Panc1 (cell line): ENCODE data around the gene KDM4B. TPM values are rescaled to one million over a fixed set of nuclear protein-coding genes. Genes with fewer than 3 reads are reported as not detected.

ENCODE experiments used
- ATAC-seq: fragments of 200-7000 bp; cut with Tn5 transposase; 2 replicates; pipeline ENCODE4 v1.9.1; 2020; ENCODE audit warnings: mild to moderate bottlenecking, moderate library complexity
- BruUV-seq: library from RNA; stranded (reverse); fragments of 400-500 nt; replicated peaks from 2 replicates; lab custom pipeline; 2021; lab: Mats Ljungman, UMichigan
- CTCF ChIA-PET: fragments of 300-600 bp; sonication (Branson Sonifier 250); formaldehyde crosslinking; loops from one replicate; lab custom pipeline; 2022; ENCODE audit warnings: antibody characterized with exemption; lab: Charles Lee
- POLR2A ChIA-PET: fragments of 300-600 bp; sonication (Branson Sonifier 250); formaldehyde crosslinking; loops from one replicate; lab custom pipeline; 2022; ENCODE audit warnings: antibody characterized with exemption; lab: Charles Lee
- DNase-seq: peaks from one replicate; pipeline ENCODE4 v3.0.0-alpha.2; 2010; ENCODE audit warnings: low read depth, low spot score
- H3K27ac ChIP-seq: 2 replicates; pipeline ENCODE4 v1.5.1; 2011; ENCODE audit warnings: mild to moderate bottlenecking, low read length, inconsistent platforms
- H3K27me3 ChIP-seq: fragments of 200-500 bp; sonication (Bioruptor generic); 2 replicates; pipeline ENCODE4 v1.6.0; 2014; ENCODE audit warnings: low read length, inconsistent platforms; ENCODE audit not compliant: control insufficient read depth, insufficient read depth
- H3K36me3 ChIP-seq: fragments of 200-500 bp; sonication (Bioruptor generic); 2 replicates; pipeline ENCODE4 v1.5.1; 2014; ENCODE audit warnings: inconsistent platforms, mild to moderate bottlenecking, low read length, moderate library complexity; ENCODE audit not compliant: control insufficient read depth, insufficient read depth
- H3K4me1 ChIP-seq: 2 replicates; pipeline ENCODE4 v1.5.1; 2011; ENCODE audit warnings: inconsistent platforms, mild to moderate bottlenecking, low read length, moderate library complexity; ENCODE audit not compliant: control insufficient read depth, insufficient read depth
- H3K4me3 ChIP-seq, 2 experiments: 2 replicates each; pipeline ENCODE4 v1.5.1; 2011 to 2012; ENCODE audit warnings: low read depth in 2 of 2, low read length in 2 of 2, mild to moderate bottlenecking in 2 of 2, inconsistent platforms in 1 of 2, moderate library complexity in 1 of 2
- H3K9me3 ChIP-seq: fragments of 200-500 bp; sonication (Bioruptor generic); 2 replicates; pipeline ENCODE4 v1.5.1; 2014; ENCODE audit warnings: low read depth, mild to moderate bottlenecking, inconsistent platforms, low read length, moderate library complexity; ENCODE audit not compliant: control insufficient read depth, insufficient read depth
- CTCF ChIP-seq: fragments of 450-650 bp; IDR thresholded peaks from 2 replicates; pipeline ENCODE4 v1.5.1; 2017; ENCODE audit warnings: mild to moderate bottlenecking
- POLR2AphosphoS5 ChIP-seq: IDR thresholded peaks from 2 replicates; pipeline ENCODE4 v1.6.1; 2012; ENCODE audit warnings: mild to moderate bottlenecking, low read depth, low read length, moderate library complexity
- REST ChIP-seq, 2 experiments: IDR thresholded peaks; 2 replicates each; pipeline ENCODE4 v1.6.1; 2011 to 2012; ENCODE audit warnings: low read depth in 2 of 2, control low read depth in 1 of 2, low read length in 1 of 2, mild to moderate bottlenecking in 1 of 2, moderate library complexity in 1 of 2; ENCODE audit not compliant: insufficient read depth in 1 of 2
- SIN3A ChIP-seq: IDR thresholded peaks from 2 replicates; pipeline ENCODE4 v1.6.1; 2012; ENCODE audit warnings: low read depth, mild to moderate bottlenecking, low read length, moderate library complexity, borderline replicate concordance; ENCODE audit not compliant: insufficient read depth
- TCF7L2 ChIP-seq: IDR thresholded peaks from 2 replicates; pipeline ENCODE4 v1.6.1; 2011; ENCODE audit warnings: mild to moderate bottlenecking, low read depth, low read length, inconsistent platforms
- in situ Hi-C: cut with HindIII; loops from 2 replicates; pipeline ENCODE4 v1.10.0; 2016; ENCODE audit warnings: low sequenced_read_pairs, low pct_unique_long_range_greater_than_20kb
- intact Hi-C: fragments of 100-400 bp; cut with micrococcal nuclease; formaldehyde crosslinking; loops from one replicate; pipeline ENCODE4 v1.10.0; 2022; ENCODE audit not compliant: unreplicated experiment
- total RNA-seq: library from RNA; stranded (reverse); gene quantifications from one replicate; pipeline ENCODE4 v1.2.1, GENCODE V29; 2021; ENCODE audit not compliant: unreplicated experiment

KDM4B gene
- total RNA-seq, 1 experiment from 2014 or later, result 18.4 TPM

- no peak for DNase-seq
Observed at GRCh38 chr19:5118026-5118425, 149.1 kb downstream of the KDM4B start.

GRCh38 chr19:5119297-5119998, 150.5 kb downstream of the KDM4B start:
- H3K27me3 ChIP-seq, result no peaks in the 10 kb centered on the region
- no peak for DNase-seq
- no peaks in the 10 kb centered on the region for H3K36me3 ChIP-seq
- no TSS peak for BruUV-seq
- intact Hi-C loops (no loop called here), in situ Hi-C loops (no loop called here)
- H3K27ac ChIP-seq, result no peak overlapping the region
- ChIA-PET CTCF (no interaction called here), POLR2A (no interaction called here)
- ATAC-seq, result no peak
- no peak for TF ChIP-seq CTCF
- no peak for TF ChIP-seq TCF7L2
- no peak for TF ChIP-seq SIN3A
- TF ChIP-seq REST (IDR thresholded peaks at IDR 0.05; ENCODE audit: insufficient read depth in 1 of 2, low read depth in 2 of 2, low read length in 1 of 2), result no peak
- TF ChIP-seq POLR2AphosphoS5, result no peak
- H3K9me3 ChIP-seq, result no peaks in the 10 kb centered on the region
- H3K4me1 ChIP-seq, result no peaks in the 10 kb centered on the region
- H3K4me3 ChIP-seq, result no peak overlapping the region

More at GRCh38 chr19:5118026-5118425, 149.1 kb downstream of the KDM4B start:
- BruUV-seq, result no TSS peak
- no peak for TF ChIP-seq TCF7L2
- no peak for TF ChIP-seq SIN3A
- TF ChIP-seq REST (IDR thresholded peaks at IDR 0.05; ENCODE audit: insufficient read depth in 1 of 2, low read depth in 2 of 2, low read length in 1 of 2), result no peak
- no peak for TF ChIP-seq POLR2AphosphoS5
- no peak for TF ChIP-seq CTCF
- H3K4me1 ChIP-seq, result no peaks in the 10 kb centered on the region
- no peaks in the 10 kb centered on the region for H3K36me3 ChIP-seq
- CTCF ChIA-PET, result no interaction called here
- no peaks in the 10 kb centered on the region for H3K27me3 ChIP-seq
- no peaks in the 10 kb centered on the region for H3K9me3 ChIP-seq
- H3K4me3 ChIP-seq, result no peak overlapping the region
- ATAC-seq, result no peak
- H3K27ac ChIP-seq, result no peak overlapping the region
- intact Hi-C loops, result no loop called here
- in situ Hi-C loops, result no loop called here
- POLR2A ChIA-PET, result interaction anchor here (0.7 kb wide), 1 partner anchor 55 kb away, joined by 13 read pairs; no protein-coding TSS in a partner anchor
